GM12891 (cell line): ENCODE measurements around the gene ZNF222.
A peak's percentile ranks its signal among the peaks of the same experiment; 100 is the strongest.

Experiments
- DNase-seq: peaks from one replicate; pipeline ENCODE4 v3.0.0; 2011; ENCODE audit warnings: low spot score; ENCODE audit not compliant: insufficient read length
- FAIRE-seq: peaks from 2 replicates; lab custom pipeline; 2011; peaks lifted over from hg19 to GRCh38; lab: Jason Lieb, UNC
- PAX5 ChIP-seq: IDR thresholded peaks from 2 replicates; pipeline ENCODE4 v1.6.1; 2011; ENCODE audit warnings: low read length, moderate library complexity, mild to moderate bottlenecking; ENCODE audit not compliant: insufficient read depth, severe bottlenecking
- POLR2A ChIP-seq: IDR thresholded peaks from 2 replicates; pipeline ENCODE4 v1.6.1; 2011; ENCODE audit warnings: low read depth, low read length, control low read depth
- POLR2AphosphoS5 ChIP-seq: IDR thresholded peaks from 2 replicates; pipeline ENCODE4 v1.6.1; 2011; ENCODE audit warnings: low read depth, low read length, control low read depth
- POU2F2 ChIP-seq: IDR thresholded peaks from 2 replicates; pipeline ENCODE4 v1.6.1; 2011; ENCODE audit warnings: low read depth, mild to moderate bottlenecking, control low read depth, low read length, moderate library complexity
- SPI1 ChIP-seq: IDR thresholded peaks from 2 replicates; pipeline ENCODE4 v1.6.1; 2011; ENCODE audit warnings: low read depth, low read length, control low read depth
- TAF1 ChIP-seq: IDR thresholded peaks from 2 replicates; pipeline ENCODE4 v1.6.1; 2011; ENCODE audit warnings: low read depth, low read length, control low read depth

Gene ZNF222

GRCh38 chr19:44003461-44004009 lies 21.6 kb upstream of the ZNF222 start:
- TF ChIP-seq SPI1 (no peak), PAX5 (no peak), POLR2AphosphoS5 (no peak), POLR2A (no peak), POU2F2 (no peak), TAF1 (no peak)
- no peak for DNase-seq
- FAIRE-seq: peak; percentile 64

DNA sequence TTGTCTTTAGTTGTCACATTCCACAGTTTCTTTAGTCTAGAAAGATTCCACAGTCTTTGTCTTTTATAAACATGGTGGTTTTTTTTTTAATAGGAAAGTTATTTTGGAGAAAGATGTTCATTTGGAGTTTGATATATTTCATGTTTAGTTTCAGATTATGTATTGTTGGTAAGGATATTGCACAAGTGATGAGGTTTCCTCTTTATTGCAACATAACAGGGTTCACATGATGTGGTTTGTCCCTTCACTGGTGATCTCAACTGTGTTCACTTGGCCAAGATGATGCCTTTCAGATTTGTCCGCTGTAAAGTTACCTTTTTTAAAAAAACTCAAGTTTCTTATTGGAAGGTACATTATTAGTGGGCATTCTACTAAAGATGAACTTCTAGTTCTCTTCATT lies 19.2 kb upstream of the ZNF222 start:
- FAIRE-seq (no peak), DNase-seq (no peak)
- TF ChIP-seq POLR2A (no peak), TAF1 (no peak), POU2F2 (no peak), POLR2AphosphoS5 (no peak), SPI1 (no peak), PAX5 (no peak)

GRCh38 chr19:44007473-44007872 lies 17.7 kb upstream of the ZNF222 start:
- no peak for DNase-seq
- FAIRE-seq: no peak
- TF ChIP-seq SPI1 (no peak), POLR2AphosphoS5 (no peak), PAX5 (no peak), POU2F2 (no peak), POLR2A (no peak), TAF1 (no peak)

GRCh38 chr19:44010468-44010867 lies 14.7 kb upstream of the ZNF222 start:
- DNase-seq (no peak), FAIRE-seq (no peak)

DNA sequence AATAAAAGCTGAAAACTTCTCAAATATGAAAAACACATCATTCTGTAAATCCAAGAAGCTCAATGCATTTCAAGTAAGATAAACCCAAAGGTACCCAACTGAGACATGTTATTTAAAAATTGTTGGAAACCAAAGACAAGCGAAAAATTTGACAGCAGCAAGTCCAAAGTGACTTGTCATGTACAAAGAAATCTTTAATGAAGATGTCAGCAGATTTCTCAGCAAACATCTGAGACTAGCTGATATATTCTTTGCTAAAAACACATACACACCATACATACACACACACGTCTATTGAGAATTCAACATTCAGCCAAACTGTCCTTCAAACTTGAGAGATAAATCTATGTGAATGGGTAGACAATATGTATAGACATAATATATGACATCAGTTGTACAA lies 5.7 kb upstream of the ZNF222 start:
- no peak for FAIRE-seq
- DNase-seq: no peak
- TF ChIP-seq POU2F2 (no peak), PAX5 (no peak), TAF1 (no peak), POLR2AphosphoS5 (no peak)

More at GRCh38 chr19:44010468-44010867, 14.7 kb upstream of the ZNF222 start:
- TF ChIP-seq POU2F2: no peak
- no peak for TF ChIP-seq POLR2A
- TF ChIP-seq SPI1: no peak
- no peak for TF ChIP-seq PAX5
- TF ChIP-seq TAF1: no peak
- no peak for TF ChIP-seq POLR2AphosphoS5

DNA sequence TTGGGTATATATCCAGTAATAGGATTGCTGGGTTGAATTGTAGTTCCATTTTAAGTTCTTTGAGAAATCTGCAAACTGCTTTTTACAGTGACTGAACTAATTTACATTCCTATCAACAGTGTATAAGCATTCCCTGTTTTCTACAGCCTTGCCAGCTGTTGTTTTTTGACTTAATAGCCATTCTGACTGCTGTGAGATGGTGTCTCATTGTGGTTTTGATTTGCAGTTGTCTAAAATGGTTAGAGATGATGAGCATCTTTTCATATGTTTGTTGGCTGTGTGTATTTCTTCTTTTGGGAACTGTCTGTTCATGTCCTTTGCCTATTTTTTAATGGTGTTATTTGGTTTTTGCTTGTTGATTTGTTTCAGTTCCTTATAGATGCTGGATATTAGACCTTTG lies 4.0 kb upstream of the ZNF222 start:
- no peak for DNase-seq
- TF ChIP-seq POU2F2 (no peak), POLR2AphosphoS5 (no peak), PAX5 (no peak), POLR2A (no peak), TAF1 (no peak)
- no peak for FAIRE-seq

- FAIRE-seq (peak; percentile 89), DNase-seq (no peak)
- no peak for TF ChIP-seq PAX5
- no peak for TF ChIP-seq TAF1
- no peak for TF ChIP-seq POLR2A
- no peak for TF ChIP-seq POU2F2
- TF ChIP-seq POLR2AphosphoS5: no peak
- TF ChIP-seq SPI1: no peak
Measured at GRCh38 chr19:44024900-44025216, 321 bp upstream of the ZNF222 start.

GRCh38 chr19:44026622-44027021 lies 1.4 kb downstream of the ZNF222 start:
- TF ChIP-seq POLR2AphosphoS5: no peak
- no peak for TF ChIP-seq POU2F2
- no peak for TF ChIP-seq POLR2A
- no peak for TF ChIP-seq PAX5
- no peak for TF ChIP-seq TAF1
- TF ChIP-seq SPI1: no peak
- DNase-seq: no peak
- FAIRE-seq: peak; percentile 28

DNA sequence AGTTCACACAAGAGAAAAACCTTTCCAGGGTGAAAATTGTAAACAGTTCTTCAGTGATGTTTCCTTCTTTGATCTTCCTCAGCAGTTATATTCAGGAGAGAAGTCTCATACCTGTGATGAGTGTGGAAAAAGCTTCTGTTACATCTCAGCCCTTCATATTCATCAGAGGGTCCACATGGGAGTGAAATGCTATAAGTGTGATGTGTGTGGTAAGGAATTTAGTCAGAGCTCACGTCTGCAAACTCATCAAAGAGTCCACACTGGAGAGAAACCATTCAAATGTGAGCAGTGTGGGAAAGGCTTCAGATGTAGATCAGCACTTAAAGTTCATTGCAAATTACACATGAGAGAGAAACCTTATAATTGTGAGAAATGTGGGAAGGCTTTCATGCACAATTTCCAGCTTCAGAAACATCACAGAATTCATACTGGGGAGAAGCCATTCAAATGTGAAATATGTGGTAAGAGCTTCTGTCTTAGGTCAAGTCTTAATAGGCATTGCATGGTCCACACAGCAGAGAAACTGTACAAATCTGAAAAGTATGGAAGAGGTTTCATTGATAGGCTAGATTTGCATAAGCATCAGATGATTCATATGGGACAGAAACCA lies 6.9 kb downstream of the ZNF222 start:
- FAIRE-seq: no peak
- TF ChIP-seq SPI1 (no peak), PAX5 (no peak), TAF1 (no peak), POLR2AphosphoS5 (no peak), POLR2A (no peak), POU2F2 (no peak)
- no peak for DNase-seq

GRCh38 chr19:44042147-44042546 lies 17.0 kb downstream of the ZNF222 start:
- no peak for TF ChIP-seq PAX5
- TF ChIP-seq TAF1: no peak
- TF ChIP-seq POU2F2: no peak
- TF ChIP-seq POLR2A: no peak
- no peak for TF ChIP-seq POLR2AphosphoS5
- no peak for TF ChIP-seq SPI1
- no peak for DNase-seq
- no peak for FAIRE-seq
